Osteocyte (in vitro differentiated cells): ENCODE results near the gene TUBGCP2. TPM values are rescaled to one million over a fixed set of nuclear protein-coding genes. Genes with fewer than 3 reads are reported as not detected.

Experiments used
- DNase-seq: peaks from one replicate; pipeline ENCODE4 v3.0.0; 2021; ENCODE audit warnings: mixed read lengths; ENCODE audit not compliant: unreplicated experiment; ENCODE audit errors: extremely low spot score
- H3K27ac Mint-ChIP-seq: one replicate; pipeline ENCODE4 v1.8.0; 2021; ENCODE audit warnings: mild to moderate bottlenecking, mixed read lengths; ENCODE audit not compliant: unreplicated experiment
- H3K27me3 Mint-ChIP-seq: one replicate; pipeline ENCODE4 v1.8.0; 2021; ENCODE audit warnings: mixed read lengths; ENCODE audit not compliant: unreplicated experiment
- H3K36me3 Mint-ChIP-seq: one replicate; pipeline ENCODE4 v1.8.0; 2021; ENCODE audit warnings: mixed read lengths; ENCODE audit not compliant: unreplicated experiment
- H3K4me1 Mint-ChIP-seq: one replicate; pipeline ENCODE4 v1.8.0; 2021; ENCODE audit warnings: mixed read lengths; ENCODE audit not compliant: unreplicated experiment
- H3K4me3 Mint-ChIP-seq: one replicate; pipeline ENCODE4 v1.8.0; 2021; ENCODE audit warnings: mild to moderate bottlenecking, moderate library complexity, mixed read lengths; ENCODE audit not compliant: unreplicated experiment
- H3K9me3 Mint-ChIP-seq: one replicate; pipeline ENCODE4 v1.8.0; 2021; ENCODE audit warnings: mixed read lengths; ENCODE audit not compliant: unreplicated experiment
- total RNA-seq: library from RNA; stranded (reverse); gene quantifications from 2 replicates; pipeline ENCODE4 v1.2.1, GENCODE V29; 2021
- TF ChIP-seq, protein P1 (sequence below): fragments of 200-600 bp; sonication (generic); IDR thresholded peaks from 2 replicates; pipeline ENCODE4 v1.5.0; 2021; ENCODE audit warnings: antibody characterized with exemption, mild to moderate bottlenecking, moderate library complexity

TUBGCP2 gene
- total RNA-seq, 1 donor from 2014 or later = 75.2 TPM

GRCh38 chr10:133249975-133250754 lies 58.5 kb downstream of the TUBGCP2 start:
- H3K27ac Mint-ChIP-seq = no peak overlapping the region
- TF ChIP-seq, protein P1, sequence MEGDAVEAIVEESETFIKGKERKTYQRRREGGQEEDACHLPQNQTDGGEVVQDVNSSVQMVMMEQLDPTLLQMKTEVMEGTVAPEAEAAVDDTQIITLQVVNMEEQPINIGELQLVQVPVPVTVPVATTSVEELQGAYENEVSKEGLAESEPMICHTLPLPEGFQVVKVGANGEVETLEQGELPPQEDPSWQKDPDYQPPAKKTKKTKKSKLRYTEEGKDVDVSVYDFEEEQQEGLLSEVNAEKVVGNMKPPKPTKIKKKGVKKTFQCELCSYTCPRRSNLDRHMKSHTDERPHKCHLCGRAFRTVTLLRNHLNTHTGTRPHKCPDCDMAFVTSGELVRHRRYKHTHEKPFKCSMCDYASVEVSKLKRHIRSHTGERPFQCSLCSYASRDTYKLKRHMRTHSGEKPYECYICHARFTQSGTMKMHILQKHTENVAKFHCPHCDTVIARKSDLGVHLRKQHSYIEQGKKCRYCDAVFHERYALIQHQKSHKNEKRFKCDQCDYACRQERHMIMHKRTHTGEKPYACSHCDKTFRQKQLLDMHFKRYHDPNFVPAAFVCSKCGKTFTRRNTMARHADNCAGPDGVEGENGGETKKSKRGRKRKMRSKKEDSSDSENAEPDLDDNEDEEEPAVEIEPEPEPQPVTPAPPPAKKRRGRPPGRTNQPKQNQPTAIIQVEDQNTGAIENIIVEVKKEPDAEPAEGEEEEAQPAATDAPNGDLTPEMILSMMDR = no peak
- no peak overlapping the region for H3K4me3 Mint-ChIP-seq
- no peaks in the 10 kb centered on the region for H3K4me1 Mint-ChIP-seq
- peaks cover 21% of the 10 kb centered on the region for H3K27me3 Mint-ChIP-seq
- DNase-seq = no peak
- no peaks in the 10 kb centered on the region for H3K9me3 Mint-ChIP-seq
- H3K36me3 Mint-ChIP-seq = no peaks in the 10 kb centered on the region

GRCh38 chr10:133249094-133249780 lies 59.4 kb downstream of the TUBGCP2 start:
- Mint-ChIP-seq H3K36me3 (no peaks in the 10 kb centered on the region), H3K27ac (no peak overlapping the region), H3K4me3 (no peak overlapping the region), H3K4me1 (no peaks in the 10 kb centered on the region), H3K9me3 (no peaks in the 10 kb centered on the region), H3K27me3 (peaks cover 21% of the 10 kb centered on the region)
- TF ChIP-seq, protein P1 = no peak
- no peak for DNase-seq

GRCh38 chr10:133248334-133248715 lies 60.3 kb downstream of the TUBGCP2 start:
- Mint-ChIP-seq H3K4me1 (no peaks in the 10 kb centered on the region), H3K27me3 (peaks cover 23% of the 10 kb centered on the region), H3K4me3 (no peak overlapping the region), H3K9me3 (no peaks in the 10 kb centered on the region), H3K36me3 (no peaks in the 10 kb centered on the region), H3K27ac (no peak overlapping the region)
- DNase-seq = no peak
- TF ChIP-seq, protein P1 = no peak

DNA sequence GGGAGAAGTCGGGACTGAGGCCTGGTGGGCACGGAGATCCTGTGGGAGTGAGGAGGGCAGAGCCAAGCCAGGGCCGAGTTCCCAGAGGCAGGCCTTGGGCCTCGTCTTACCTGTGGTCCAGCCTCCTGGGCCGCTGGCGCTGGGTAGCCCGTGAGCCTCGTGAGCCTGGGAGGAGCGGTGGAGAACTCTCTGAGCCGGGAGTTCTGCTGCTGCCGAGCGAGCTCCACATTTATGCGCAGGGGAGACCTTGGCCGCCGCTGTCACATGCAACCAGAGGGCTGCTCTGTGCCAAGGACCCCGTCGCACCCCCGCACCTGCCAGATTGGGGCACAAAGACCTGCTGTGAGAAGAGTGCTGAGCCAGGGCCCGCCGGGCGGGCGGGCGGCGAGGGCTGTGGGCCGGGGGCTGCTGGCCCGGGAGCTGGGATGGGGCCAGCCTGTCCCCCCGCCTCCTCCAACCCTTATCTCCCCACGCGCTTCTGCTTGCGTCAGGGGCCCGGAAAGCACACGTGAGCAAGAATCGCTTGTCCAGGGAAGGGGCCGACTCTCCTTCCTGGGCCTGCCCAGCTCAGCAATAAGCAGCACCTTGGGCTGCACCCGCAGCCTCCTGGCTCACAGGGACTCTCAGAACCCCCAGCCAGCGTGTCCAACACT lies 60.9 kb downstream of the TUBGCP2 start:
- H3K36me3 Mint-ChIP-seq = no peaks in the 10 kb centered on the region
- H3K4me3 Mint-ChIP-seq = no peak overlapping the region

More for the DNA sequence above, 60.9 kb downstream of the TUBGCP2 start:
- no peak for DNase-seq
- Mint-ChIP-seq H3K9me3 (no peaks in the 10 kb centered on the region), H3K27me3 (peaks cover 22% of the 10 kb centered on the region), H3K27ac (no peak overlapping the region), H3K4me1 (no peaks in the 10 kb centered on the region)
- TF ChIP-seq, protein P1 = no peak
